ENCODE results near the gene EGFR.

DNA sequence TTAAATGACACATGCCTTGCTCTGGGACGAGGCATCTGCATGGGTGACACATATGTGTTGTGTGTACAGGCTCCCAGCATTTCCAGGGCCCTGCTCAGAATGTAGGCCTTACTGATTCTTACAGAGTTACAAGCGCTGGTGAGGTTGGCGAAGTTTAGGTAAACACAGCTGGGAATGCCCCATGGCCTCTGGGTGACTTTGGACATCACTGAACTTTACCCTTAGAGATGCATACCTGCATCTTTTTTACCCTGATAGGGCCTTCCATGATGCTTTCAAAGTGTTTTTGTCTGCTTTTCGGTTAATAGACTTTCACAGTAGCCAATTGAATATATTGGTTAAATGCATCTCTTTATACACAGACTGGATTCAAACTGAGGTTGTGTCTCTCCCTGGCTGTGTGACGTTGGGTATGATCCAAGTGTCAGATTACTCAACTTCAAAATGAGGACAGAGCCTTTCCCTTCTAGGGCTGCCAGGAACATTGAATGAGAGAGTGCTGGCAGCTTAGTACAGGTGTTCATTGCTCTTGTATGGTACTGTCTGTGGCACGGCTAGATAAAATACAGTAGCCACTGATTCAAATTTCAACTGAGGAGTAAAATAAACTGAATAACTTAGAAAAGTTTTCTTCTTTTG lies 29.5 kb downstream of the EGFR start:
- TF ChIP-seq EP300 (conservative IDR thresholded peaks at IDR 0.05; ENCODE audit: poor library complexity, severe bottlenecking), result no peak
- TF ChIP-seq, protein P1, sequence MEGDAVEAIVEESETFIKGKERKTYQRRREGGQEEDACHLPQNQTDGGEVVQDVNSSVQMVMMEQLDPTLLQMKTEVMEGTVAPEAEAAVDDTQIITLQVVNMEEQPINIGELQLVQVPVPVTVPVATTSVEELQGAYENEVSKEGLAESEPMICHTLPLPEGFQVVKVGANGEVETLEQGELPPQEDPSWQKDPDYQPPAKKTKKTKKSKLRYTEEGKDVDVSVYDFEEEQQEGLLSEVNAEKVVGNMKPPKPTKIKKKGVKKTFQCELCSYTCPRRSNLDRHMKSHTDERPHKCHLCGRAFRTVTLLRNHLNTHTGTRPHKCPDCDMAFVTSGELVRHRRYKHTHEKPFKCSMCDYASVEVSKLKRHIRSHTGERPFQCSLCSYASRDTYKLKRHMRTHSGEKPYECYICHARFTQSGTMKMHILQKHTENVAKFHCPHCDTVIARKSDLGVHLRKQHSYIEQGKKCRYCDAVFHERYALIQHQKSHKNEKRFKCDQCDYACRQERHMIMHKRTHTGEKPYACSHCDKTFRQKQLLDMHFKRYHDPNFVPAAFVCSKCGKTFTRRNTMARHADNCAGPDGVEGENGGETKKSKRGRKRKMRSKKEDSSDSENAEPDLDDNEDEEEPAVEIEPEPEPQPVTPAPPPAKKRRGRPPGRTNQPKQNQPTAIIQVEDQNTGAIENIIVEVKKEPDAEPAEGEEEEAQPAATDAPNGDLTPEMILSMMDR (IDR thresholded peaks at IDR 0.05; ENCODE audit: poor library complexity, severe bottlenecking), result no peak
- TF ChIP-seq, protein P2, sequence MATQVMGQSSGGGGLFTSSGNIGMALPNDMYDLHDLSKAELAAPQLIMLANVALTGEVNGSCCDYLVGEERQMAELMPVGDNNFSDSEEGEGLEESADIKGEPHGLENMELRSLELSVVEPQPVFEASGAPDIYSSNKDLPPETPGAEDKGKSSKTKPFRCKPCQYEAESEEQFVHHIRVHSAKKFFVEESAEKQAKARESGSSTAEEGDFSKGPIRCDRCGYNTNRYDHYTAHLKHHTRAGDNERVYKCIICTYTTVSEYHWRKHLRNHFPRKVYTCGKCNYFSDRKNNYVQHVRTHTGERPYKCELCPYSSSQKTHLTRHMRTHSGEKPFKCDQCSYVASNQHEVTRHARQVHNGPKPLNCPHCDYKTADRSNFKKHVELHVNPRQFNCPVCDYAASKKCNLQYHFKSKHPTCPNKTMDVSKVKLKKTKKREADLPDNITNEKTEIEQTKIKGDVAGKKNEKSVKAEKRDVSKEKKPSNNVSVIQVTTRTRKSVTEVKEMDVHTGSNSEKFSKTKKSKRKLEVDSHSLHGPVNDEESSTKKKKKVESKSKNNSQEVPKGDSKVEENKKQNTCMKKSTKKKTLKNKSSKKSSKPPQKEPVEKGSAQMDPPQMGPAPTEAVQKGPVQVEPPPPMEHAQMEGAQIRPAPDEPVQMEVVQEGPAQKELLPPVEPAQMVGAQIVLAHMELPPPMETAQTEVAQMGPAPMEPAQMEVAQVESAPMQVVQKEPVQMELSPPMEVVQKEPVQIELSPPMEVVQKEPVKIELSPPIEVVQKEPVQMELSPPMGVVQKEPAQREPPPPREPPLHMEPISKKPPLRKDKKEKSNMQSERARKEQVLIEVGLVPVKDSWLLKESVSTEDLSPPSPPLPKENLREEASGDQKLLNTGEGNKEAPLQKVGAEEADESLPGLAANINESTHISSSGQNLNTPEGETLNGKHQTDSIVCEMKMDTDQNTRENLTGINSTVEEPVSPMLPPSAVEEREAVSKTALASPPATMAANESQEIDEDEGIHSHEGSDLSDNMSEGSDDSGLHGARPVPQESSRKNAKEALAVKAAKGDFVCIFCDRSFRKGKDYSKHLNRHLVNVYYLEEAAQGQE (IDR thresholded peaks at IDR 0.05; ENCODE audit: borderline replicate concordance), result no peak
- TF ChIP-seq POLR2AphosphoS5 (IDR thresholded peaks at IDR 0.05), result no peak

Measured in neural cell (in vitro differentiated cells).